Rectal smooth muscle tissue (tissue), 1 donor: ENCODE results near the gene TLR2.

ENCODE experiments used
- H3K27ac ChIP-seq: one replicate; pipeline ENCODE4 v1.7.0; 2013; ENCODE audit warnings: low read depth, low read length, inconsistent platforms
- H3K27me3 ChIP-seq: one replicate; pipeline ENCODE4 v1.7.0; 2013; ENCODE audit warnings: low read length; ENCODE audit not compliant: control insufficient read depth, insufficient read depth
- H3K36me3 ChIP-seq: one replicate; pipeline ENCODE4 v1.7.0; 2013; ENCODE audit warnings: low read length; ENCODE audit not compliant: control insufficient read depth, insufficient read depth
- H3K4me1 ChIP-seq: one replicate; pipeline ENCODE4 v1.7.0; 2013; ENCODE audit warnings: low read length; ENCODE audit not compliant: control insufficient read depth, insufficient read depth
- H3K4me3 ChIP-seq: one replicate; pipeline ENCODE4 v1.7.0; 2013; ENCODE audit warnings: low read length
- H3K9ac ChIP-seq: one replicate; pipeline ENCODE4 v1.7.0; 2013; ENCODE audit warnings: low read length

The TLR2 gene

DNA sequence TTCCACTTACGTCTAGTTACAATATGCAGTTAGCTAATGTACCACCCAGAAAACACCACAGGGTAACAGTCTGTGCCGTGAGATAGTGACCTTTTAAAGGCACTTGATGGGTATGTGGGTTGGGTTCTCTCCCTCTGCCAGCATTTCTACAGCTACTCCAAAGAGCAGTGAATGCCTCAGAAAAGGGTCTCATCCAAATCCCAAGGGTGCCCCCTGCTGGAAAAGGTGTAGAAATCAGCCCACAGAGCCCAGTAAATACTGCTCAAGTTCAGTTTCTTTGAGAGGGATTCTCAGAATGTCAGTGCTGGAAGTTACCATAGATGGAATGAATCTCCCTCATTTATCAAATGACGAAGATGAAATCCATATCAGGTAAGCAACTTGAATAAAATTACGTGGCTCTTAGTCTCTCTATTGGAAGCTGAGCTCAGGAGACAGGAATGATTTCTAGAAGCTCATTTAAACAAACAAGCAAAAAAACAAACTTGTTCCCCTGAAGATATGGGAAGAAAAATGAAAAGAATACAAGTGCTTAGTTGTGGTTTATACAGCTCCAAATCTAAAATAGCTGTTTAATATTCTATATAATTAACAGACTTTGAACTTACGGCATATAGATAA lies 66.2 kb downstream of the TLR2 start:
- H3K9ac ChIP-seq: no peak overlapping the region
- no peak overlapping the region for H3K4me3 ChIP-seq
- no peak overlapping the region for H3K27ac ChIP-seq
- no peaks in the 10 kb centered on the region for H3K27me3 ChIP-seq
- no peaks in the 10 kb centered on the region for H3K4me1 ChIP-seq
- H3K36me3 ChIP-seq: no peaks in the 10 kb centered on the region

DNA sequence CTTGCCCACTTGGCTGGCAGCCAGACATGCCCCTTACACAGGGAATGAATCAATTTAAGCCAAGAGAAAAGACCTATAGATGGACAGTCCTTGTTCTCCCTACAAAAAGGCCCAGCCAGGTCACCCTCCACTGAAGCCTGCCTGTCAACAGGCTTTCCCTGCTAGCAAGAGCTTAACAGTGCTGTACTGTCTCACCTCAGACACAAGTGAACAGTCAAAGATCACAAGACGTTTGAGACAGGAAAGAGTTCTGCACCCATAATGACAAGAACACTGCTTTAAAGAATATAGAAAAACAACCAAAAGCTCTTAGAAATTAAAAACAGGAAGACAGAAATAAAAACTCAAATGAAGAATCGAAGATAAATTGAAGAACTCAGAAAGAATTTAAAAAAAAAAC lies 71.1 kb downstream of the TLR2 start:
- Histone ChIP-seq H3K4me3 (no peak overlapping the region), H3K36me3 (no peaks in the 10 kb centered on the region), H3K27me3 (peaks cover 9% of the 10 kb centered on the region), H3K4me1 (no peaks in the 10 kb centered on the region), H3K9ac (no peak overlapping the region), H3K27ac (no peak overlapping the region)
